HG03457 (cell line): ENCODE results near the gene IDH3G.

ENCODE experiments used
- ATAC-seq: cut with Tn5 transposase; IDR thresholded peaks from one replicate; pipeline ENCODE4 v1.9.1; 2021; ENCODE audit warnings: moderate number of reproducible peaks; ENCODE audit not compliant: unreplicated experiment

Gene IDH3G

DNA sequence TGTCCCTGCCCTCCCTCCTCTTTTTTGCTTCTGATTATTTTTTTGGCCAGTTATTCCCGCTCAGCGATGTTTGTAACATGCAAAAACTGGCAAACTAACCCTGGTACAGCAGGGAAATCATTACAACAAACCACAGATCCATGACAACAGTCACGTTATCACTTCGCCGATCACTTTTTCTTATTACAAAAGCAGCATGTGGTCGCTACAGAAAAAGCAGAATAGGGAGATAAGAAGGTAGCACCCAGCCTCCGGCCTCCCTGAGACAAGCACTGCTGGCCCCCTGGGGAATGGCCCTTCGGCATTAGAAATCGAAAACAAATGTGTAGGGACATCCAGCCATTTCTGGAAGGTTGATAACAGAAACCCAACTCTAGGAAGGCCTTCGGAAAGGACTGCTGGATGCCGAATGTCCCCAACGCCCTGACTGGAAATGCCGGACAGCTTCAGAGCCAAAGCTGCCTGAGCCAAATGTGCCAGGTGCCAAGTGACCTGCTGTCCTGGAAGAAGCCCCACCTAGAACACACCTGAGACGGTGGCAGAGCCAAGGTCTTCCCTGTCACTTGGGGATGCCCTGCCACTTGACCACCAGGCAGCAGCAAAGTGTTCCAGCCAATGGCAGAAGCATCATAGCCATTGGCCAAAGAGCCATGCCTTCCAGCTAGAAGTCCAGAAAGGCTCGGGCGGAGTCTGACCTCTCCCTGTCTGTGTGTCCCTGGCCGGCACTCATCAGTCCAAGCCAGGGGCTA lies 2.9 kb downstream of the IDH3G start:
- no peak for ATAC-seq

- ATAC-seq, result no peak
Observed at GRCh38 chrX:153789654-153790053, 4.5 kb downstream of the IDH3G start.

- ATAC-seq, result no peak
Observed at GRCh38 chrX:153786669-153787068, 7.5 kb downstream of the IDH3G start.

GRCh38 chrX:153784325-153784967 lies 9.7 kb downstream of the IDH3G start:
- no peak for ATAC-seq

GRCh38 chrX:153783378-153784013 lies 10.7 kb downstream of the IDH3G start:
- no peak for ATAC-seq

GRCh38 chrX:153782871-153783270 lies 11.3 kb downstream of the IDH3G start:
- no peak for ATAC-seq

DNA sequence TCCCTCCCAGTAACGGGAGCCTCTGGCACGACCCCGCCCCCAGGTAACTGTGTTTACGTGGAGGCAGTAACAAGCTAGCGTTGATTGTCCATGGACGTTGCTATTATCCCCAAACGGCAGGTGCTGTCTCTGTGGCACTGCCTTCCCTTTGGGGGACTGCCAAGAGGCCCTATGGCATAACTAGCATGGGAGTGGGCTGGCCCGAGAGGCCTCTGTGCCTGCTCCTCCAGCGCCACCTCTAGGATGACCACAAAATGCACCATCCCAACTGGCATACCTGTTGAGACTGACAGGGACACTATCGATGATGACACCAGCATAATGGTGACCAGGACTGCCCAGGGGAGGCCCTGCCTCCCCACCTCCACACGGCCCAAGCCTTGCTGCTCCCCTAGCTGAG lies 11.9 kb downstream of the IDH3G start:
- ATAC-seq, result no peak

- no peak for ATAC-seq
Observed at GRCh38 chrX:153781428-153782047, 12.6 kb downstream of the IDH3G start.

DNA sequence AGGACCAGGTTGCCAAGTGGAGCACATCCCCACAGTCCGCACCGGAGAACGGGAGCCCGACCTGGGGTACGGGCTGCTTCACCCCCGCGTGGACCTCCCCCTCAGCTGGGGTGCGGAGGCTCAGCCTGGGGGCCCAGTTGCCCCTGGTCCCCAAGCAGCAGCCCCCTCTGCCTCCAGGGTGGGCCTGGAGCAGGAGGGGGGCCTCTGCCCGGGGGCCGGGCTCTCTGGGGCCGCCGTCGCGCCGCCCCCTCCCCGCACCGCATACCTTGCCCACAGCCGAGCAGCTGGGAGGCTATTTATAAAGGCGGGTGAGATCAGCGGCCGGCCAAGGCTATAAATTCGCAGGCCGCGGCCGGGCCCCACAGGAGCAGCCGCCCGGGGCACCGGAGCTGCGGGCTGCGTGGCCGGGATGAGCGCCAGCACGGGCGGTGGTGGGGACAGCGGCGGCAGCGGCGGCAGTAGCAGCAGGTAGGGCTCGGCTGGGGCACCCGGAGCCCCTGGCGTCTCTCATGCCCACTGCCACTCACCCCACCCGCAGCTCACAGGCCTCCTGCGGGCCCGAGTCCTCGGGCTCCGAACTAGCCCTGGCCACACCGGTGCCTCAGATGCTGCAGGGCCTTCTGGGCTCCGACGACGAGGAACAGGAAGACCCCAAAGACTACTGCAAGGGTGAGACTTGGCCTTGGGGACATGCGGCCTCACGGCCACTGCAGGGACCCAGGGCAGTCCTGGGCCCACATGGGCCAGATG lies 13.3 kb downstream of the IDH3G start, which contains the start of gene SRPK3:
SRPK3 (plus strand) TSS at position 364 of the 750 bp plus-strand sequence; CDS start at position 410, 46 bp downstream.
- ATAC-seq, result no peak

- ATAC-seq, result no peak
Observed at GRCh38 chrX:153779891-153780677, 14.1 kb downstream of the IDH3G start.

GRCh38 chrX:153778684-153779101 lies 15.5 kb downstream of the IDH3G start:
- ATAC-seq, result no peak

GRCh38 chrX:153778181-153778580 lies 16.0 kb downstream of the IDH3G start:
- ATAC-seq, result no peak

DNA sequence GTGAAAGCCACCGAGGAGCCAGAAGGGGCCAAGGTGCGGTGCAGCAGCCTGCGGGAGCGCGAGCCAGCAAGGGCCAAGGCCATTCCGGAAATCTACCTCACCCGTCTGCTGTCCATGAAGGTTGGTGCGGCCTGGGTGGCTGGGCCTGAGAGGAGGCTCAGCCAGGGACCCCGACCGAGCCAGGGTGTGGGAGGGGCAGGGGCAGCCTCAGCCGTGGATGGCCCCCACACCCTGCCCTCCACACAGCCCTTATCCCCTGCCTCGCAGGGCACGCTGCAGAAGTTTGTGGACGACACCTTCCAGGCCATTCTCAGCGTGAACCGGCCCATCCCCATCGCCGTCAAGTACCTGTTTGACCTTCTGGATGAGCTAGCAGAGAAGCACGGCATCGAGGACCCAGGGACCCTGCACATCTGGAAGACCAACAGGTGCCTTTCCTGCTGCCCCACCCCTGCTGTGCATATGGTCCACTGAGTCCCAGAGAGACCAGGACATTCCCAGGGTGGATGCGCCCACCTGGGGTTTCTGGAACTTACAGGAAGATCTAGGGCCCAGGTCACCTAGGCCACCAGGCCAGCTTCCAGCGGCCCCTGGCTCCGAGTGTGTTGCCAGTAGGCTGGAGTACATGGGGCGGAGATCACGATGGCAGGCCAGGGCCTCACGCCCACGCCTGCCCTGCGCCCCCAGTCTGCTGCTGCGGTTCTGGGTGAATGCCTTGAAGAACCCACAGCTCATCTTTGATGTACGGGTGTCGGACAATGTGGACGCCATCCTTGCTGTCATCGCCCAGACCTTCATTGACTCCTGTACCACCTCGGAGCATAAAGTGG lies 16.7 kb downstream of the IDH3G start:
- ATAC-seq, result no peak

DNA sequence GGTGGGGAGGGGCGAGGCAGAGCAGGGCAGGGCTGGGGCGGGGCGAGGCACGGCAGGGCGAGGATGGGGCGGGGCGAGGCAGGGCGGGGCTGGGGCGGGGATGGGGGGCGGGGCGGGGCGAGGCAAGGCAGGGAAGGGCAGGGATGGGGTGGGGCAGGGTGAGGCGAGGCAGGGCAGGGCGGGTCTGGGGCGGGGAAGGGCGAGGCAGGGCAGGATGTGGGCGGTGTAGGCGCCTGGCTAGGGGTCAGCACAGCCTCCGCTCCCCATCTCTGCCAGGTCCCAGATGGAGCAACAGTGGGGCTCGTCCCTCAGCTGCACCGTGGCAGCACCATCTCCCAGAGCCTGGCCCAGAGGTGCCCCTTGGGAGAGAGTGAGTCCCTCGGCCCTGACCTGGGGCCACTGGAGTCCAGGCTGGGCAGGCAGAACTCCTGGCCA lies 17.5 kb downstream of the IDH3G start:
- ATAC-seq, result no peak

GRCh38 chrX:153776120-153776599 lies 18.0 kb downstream of the IDH3G start:
- ATAC-seq, result no peak

- ATAC-seq, result no peak
Observed at GRCh38 chrX:153775293-153776119, 18.7 kb downstream of the IDH3G start.

DNA sequence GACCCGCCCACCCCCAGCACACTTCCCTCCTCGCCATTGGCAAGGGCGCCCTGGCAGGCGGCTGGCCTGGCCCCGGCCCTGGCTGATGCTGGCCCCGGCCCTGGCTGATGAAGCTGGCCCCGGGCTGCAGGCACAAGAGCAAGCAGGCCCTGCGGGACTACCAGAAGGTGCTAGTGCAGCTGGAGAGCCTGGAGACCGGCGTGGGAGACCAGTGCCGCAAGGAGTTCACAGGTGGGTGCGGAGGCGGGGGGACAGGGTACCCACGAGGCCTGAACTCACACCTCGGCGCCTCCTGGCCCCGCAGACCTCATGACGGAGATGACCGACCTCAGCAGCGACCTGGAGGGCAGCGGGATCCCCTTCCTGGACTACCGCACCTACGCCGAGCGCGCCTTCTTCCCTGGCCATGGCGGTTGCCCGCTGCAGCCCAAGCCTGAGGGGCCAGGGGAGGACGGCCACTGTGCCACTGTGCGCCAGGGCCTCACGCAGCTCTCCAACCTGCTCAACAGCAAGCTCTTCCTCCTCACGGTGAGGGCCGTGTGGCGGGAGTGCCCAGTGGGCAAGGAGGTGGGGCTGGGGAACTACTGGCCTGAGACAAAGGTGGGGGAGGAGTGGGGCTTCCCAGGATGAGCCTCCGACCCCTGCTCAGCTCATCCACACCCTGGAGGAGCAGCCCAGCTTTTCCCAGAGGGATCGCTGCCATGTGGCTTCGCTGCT lies 19.4 kb downstream of the IDH3G start:
- no peak for ATAC-seq
